HG03066 (cell line): ENCODE data around the gene HDAC10.
"Not testable (repeated sequence)": the region's sequence is repeated elsewhere in the genome, so short reads cannot be mapped to it uniquely, and the experiment has no call there.

Experiments used
- ATAC-seq: cut with Tn5 transposase; IDR thresholded peaks from one replicate; pipeline ENCODE4 v1.9.1; 2021; ENCODE audit warnings: low read depth; ENCODE audit not compliant: unreplicated experiment

HDAC10 gene

GRCh38 chr22:50218996-50219727 is 31.9 kb downstream of the HDAC10 start:
- ATAC-seq, result no peak

GRCh38 chr22:50218153-50218995 is 32.7 kb downstream of the HDAC10 start:
- no peak for ATAC-seq

GRCh38 chr22:50217543-50218152 is 33.4 kb downstream of the HDAC10 start:
- ATAC-seq, result no peak

GRCh38 chr22:50216684-50217520 is 34.2 kb downstream of the HDAC10 start:
- no peak for ATAC-seq

- ATAC-seq, result no peak
These were observed 34.9 kb downstream of the HDAC10 start for GRCh38 chr22:50216055-50216683.

GRCh38 chr22:50215297-50216054 is 35.6 kb downstream of the HDAC10 start:
- no peak for ATAC-seq

- ATAC-seq, result no peak
These were observed 37.8 kb downstream of the HDAC10 start for GRCh38 chr22:50213263-50213662.

GRCh38 chr22:50211147-50211546 is 39.9 kb downstream of the HDAC10 start:
- no peak for ATAC-seq

- no peak for ATAC-seq
These were observed 40.5 kb downstream of the HDAC10 start for GRCh38 chr22:50210378-50211139.

GRCh38 chr22:50209893-50210292 is 41.2 kb downstream of the HDAC10 start:
- ATAC-seq, result no peak

- ATAC-seq, result no peak
These were observed 41.8 kb downstream of the HDAC10 start for GRCh38 chr22:50208939-50209892.

- ATAC-seq, result no peak
These were observed 42.6 kb downstream of the HDAC10 start for GRCh38 chr22:50208430-50208938.

- no peak for ATAC-seq
These were observed 43.5 kb downstream of the HDAC10 start for GRCh38 chr22:50207383-50208140.

GRCh38 chr22:50206599-50206998 is 44.5 kb downstream of the HDAC10 start:
- ATAC-seq, result no peak

GRCh38 chr22:50205781-50206569 is 45.1 kb downstream of the HDAC10 start:
- ATAC-seq, result no peak

- not testable (repeated sequence) for ATAC-seq
These were observed 46.1 kb downstream of the HDAC10 start for GRCh38 chr22:50204998-50205397.
